Measurements from ENCODE around the gene DYRK1A.

The DYRK1A gene

DNA sequence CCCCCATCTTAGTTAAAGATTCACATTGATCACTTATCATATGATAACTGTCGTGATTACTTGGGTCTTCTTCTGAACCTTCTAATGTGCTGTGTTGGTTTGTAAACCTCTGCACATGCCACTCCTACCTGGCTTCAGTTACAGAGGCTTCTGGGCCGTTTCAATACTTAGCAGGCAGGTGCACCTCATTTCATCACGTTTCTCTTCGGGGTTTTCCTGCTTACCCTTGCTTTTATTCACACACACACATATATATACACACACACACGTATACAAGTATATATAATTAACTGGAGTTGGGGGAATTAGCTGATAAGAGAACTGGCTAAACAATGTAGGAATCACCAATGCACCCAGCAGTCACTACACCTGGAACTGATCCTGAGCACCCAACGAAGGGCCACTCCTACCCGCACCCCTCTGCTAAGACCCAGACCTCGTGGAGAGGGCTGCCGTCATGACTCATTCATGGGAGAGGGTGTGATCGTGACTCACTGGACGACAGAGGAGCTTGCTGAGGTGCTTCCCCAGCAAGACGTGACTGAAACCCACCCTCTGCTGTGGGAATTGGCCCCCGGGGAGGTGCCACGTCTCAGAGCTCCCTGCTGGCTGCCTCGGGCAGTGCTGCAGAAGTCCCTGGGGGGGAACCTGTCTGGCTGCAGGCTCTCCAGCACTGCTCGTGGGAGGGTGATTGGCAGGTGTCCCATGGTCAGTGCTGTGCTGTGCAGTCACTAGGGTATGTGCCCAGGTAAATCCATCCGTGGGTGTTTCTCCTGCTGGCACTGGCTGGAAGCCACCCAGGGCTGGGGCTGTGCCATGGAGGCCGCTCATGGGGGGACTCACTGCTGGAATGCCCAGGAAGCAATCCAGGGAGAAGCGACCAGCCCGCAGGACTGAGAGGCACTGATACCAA is 166.6 kb downstream of the DYRK1A start:
- Histone ChIP-seq H3K36me3 (ENCODE audit: control insufficient read depth in 2 of 2, insufficient read depth in 1 of 2, low read length in 2 of 2) (no peaks in the 10 kb centered on the region), H3K4me3 (ENCODE audit: low read depth, low read length) (no peak overlapping the region), H3K4me1 (ENCODE audit: control insufficient read depth, insufficient read depth, low read length) (0 out of 2 replicates have a peak, but pooled peaks cover 4% of the 10 kb centered on the region), H3K27ac (ENCODE audit: extremely low read depth, low read depth, low read length) (no peak overlapping the region), H3K9me3 (ENCODE audit: control insufficient read depth, insufficient read depth, low read depth, low read length) (no peaks in the 10 kb centered on the region)
- POLR2A ChIA-PET, result interaction anchor here (1.2 kb wide), 1 partner anchor 31 kb away, joined by 3 read pairs; no protein-coding TSS in a partner anchor
- CTCF ChIA-PET, result interaction anchor here (0.5 to 0.6 kb wide), 3 partner anchors 25 to 622 kb away, joined by 3 read pairs; no protein-coding TSS in a partner anchor
- TF ChIP-seq ZNF274 (IDR thresholded peaks at IDR 0.05; ENCODE audit: low read length), result no peak
- TF ChIP-seq ZNF274 (tag by site-specific recombination; IDR thresholded peaks at IDR 0.05; ENCODE audit: borderline replicate concordance), result no peak
- no peak for TF ChIP-seq ZNF785 (tag by site-specific recombination; IDR thresholded peaks at IDR 0.05)
- TF ChIP-seq, protein P1, sequence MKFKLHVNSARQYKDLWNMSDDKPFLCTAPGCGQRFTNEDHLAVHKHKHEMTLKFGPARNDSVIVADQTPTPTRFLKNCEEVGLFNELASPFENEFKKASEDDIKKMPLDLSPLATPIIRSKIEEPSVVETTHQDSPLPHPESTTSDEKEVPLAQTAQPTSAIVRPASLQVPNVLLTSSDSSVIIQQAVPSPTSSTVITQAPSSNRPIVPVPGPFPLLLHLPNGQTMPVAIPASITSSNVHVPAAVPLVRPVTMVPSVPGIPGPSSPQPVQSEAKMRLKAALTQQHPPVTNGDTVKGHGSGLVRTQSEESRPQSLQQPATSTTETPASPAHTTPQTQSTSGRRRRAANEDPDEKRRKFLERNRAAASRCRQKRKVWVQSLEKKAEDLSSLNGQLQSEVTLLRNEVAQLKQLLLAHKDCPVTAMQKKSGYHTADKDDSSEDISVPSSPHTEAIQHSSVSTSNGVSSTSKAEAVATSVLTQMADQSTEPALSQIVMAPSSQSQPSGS (tag by site-specific recombination; IDR thresholded peaks at IDR 0.05; ENCODE audit: low read depth), result no peak
- no peak for TF ChIP-seq SP2 (tag by site-specific recombination; IDR thresholded peaks at IDR 0.05)
- no peak for TF ChIP-seq ZNF157 (tag by site-specific recombination; IDR thresholded peaks at IDR 0.05)
- TF ChIP-seq PRDM2 (tag by site-specific recombination; IDR thresholded peaks at IDR 0.05; ENCODE audit: borderline replicate concordance), result no peak
- peak; percentile 51; the same call in 1 of the 2 replicates for TF ChIP-seq ZNF629 (tag by site-specific recombination; IDR thresholded peaks at IDR 0.05)
- TF ChIP-seq, protein P2, sequence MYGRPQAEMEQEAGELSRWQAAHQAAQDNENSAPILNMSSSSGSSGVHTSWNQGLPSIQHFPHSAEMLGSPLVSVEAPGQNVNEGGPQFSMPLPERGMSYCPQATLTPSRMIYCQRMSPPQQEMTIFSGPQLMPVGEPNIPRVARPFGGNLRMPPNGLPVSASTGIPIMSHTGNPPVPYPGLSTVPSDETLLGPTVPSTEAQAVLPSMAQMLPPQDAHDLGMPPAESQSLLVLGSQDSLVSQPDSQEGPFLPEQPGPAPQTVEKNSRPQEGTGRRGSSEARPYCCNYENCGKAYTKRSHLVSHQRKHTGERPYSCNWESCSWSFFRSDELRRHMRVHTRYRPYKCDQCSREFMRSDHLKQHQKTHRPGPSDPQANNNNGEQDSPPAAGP (tag by site-specific recombination; IDR thresholded peaks at IDR 0.05), result peak; percentile 77
- TF ChIP-seq ZBTB48 (tag by site-specific recombination; IDR thresholded peaks at IDR 0.05), result no peak
- TF ChIP-seq REPIN1 (tag by site-specific recombination; IDR thresholded peaks at IDR 0.05; ENCODE audit: low read depth), result no peak
- no peak for TF ChIP-seq ZNF391 (tag by site-specific recombination; IDR thresholded peaks at IDR 0.05; ENCODE audit: borderline replicate concordance, low read depth)
- TF ChIP-seq ZNF221 (tag by site-specific recombination; IDR thresholded peaks at IDR 0.05; ENCODE audit: borderline replicate concordance), result no peak
- TF ChIP-seq AEBP2 (tag by site-specific recombination; IDR thresholded peaks at IDR 0.05; ENCODE audit: borderline replicate concordance), result no peak
- no peak for TF ChIP-seq ZNF555 (tag by site-specific recombination; conservative IDR thresholded peaks at IDR 0.05)
- no peak for TF ChIP-seq ZSCAN4 (tag by site-specific recombination; IDR thresholded peaks at IDR 0.05)
- TF ChIP-seq, protein P3, sequence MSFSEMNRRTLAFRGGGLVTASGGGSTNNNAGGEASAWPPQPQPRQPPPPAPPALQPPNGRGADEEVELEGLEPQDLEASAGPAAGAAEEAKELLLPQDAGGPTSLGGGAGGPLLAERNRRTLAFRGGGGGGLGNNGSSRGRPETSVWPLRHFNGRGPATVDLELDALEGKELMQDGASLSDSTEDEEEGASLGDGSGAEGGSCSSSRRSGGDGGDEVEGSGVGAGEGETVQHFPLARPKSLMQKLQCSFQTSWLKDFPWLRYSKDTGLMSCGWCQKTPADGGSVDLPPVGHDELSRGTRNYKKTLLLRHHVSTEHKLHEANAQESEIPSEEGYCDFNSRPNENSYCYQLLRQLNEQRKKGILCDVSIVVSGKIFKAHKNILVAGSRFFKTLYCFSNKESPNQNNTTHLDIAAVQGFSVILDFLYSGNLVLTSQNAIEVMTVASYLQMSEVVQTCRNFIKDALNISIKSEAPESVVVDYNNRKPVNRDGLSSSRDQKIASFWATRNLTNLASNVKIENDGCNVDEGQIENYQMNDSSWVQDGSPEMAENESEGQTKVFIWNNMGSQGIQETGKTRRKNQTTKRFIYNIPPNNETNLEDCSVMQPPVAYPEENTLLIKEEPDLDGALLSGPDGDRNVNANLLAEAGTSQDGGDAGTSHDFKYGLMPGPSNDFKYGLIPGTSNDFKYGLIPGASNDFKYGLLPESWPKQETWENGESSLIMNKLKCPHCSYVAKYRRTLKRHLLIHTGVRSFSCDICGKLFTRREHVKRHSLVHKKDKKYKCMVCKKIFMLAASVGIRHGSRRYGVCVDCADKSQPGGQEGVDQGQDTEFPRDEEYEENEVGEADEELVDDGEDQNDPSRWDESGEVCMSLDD (tag by site-specific recombination; IDR thresholded peaks at IDR 0.05), result 0 out of 2 replicates have a peak, but pooled peaks have one; percentile 44
- no peak for TF ChIP-seq ZNF791 (tag by site-specific recombination; IDR thresholded peaks at IDR 0.05)
- no peak for TF ChIP-seq ZNF580 (tag by site-specific recombination; IDR thresholded peaks at IDR 0.05)
- TF ChIP-seq ZNF677 (tag by site-specific recombination; IDR thresholded peaks at IDR 0.05), result no peak
- TF ChIP-seq ZNF624 (tag by site-specific recombination; IDR thresholded peaks at IDR 0.05), result no peak
- no peak for TF ChIP-seq ZSCAN23 (tag by site-specific recombination; IDR thresholded peaks at IDR 0.05)

Data from HEK293 (cell line).